Stimulated activated CD4-positive, alpha-beta T cell treated with anti-CD3 and anti-CD28 coated beads, TNF-alpha, amount 100 ng/mL, for 24 hours (primary cell): ENCODE results near the gene HOXC13.

ENCODE experiments used
- DNase-seq, 3 experiments: peaks; one replicate each; pipeline ENCODE4 v3.0.0-alpha.2; 2020; ENCODE audit warnings: low read depth in 3 of 3

HOXC13 gene

GRCh38 chr12:53995378-53996239, 57.0 kb downstream of the HOXC13 start:
- DNase-seq, result no peak
